Small intestine (tissue), 7 donors: ENCODE results near the gene RNF225. TPM values are rescaled to one million over a fixed set of nuclear protein-coding genes. Genes with fewer than 3 reads are reported as not detected.
A peak's percentile ranks its signal among the peaks of the same experiment; 100 is the strongest.

ENCODE experiments used
- DNase-seq, 2 donors: peaks; one replicate each; pipeline versions ENCODE4 v3.0.0 to v3.0.0-alpha.2; 2013
- FAIRE-seq: peaks from 2 replicates; lab custom pipeline; 2012; peaks lifted over from hg19 to GRCh38; lab: Jason Lieb, UNC
- H3K27ac ChIP-seq, 3 donors: one replicate each; pipeline ENCODE4 v1.5.1; 2013; ENCODE audit warnings: low read length in 2 of 3, mild to moderate bottlenecking in 2 of 3, control low read depth in 1 of 3, inconsistent platforms in 1 of 3, low read depth in 1 of 3, moderate library complexity in 1 of 3
- H3K27me3 ChIP-seq, 3 donors: one replicate each; pipeline ENCODE4 v1.6.1; 2013; ENCODE audit warnings: low read length in 3 of 3, inconsistent platforms in 1 of 3; ENCODE audit not compliant: control insufficient read depth in 3 of 3, insufficient read depth in 3 of 3
- H3K36me3 ChIP-seq, 3 donors: one replicate each; pipeline ENCODE4 v1.6.1; 2013; ENCODE audit warnings: low read length in 3 of 3, inconsistent platforms in 1 of 3, low read depth in 1 of 3, mild to moderate bottlenecking in 1 of 3, moderate library complexity in 1 of 3; ENCODE audit not compliant: control insufficient read depth in 3 of 3, insufficient read depth in 2 of 3
- H3K4me1 ChIP-seq, 3 donors: one replicate each; pipeline ENCODE4 v1.6.1; 2013; ENCODE audit warnings: low read length in 2 of 3, inconsistent platforms in 1 of 3, low read depth in 1 of 3, mild to moderate bottlenecking in 1 of 3, moderate library complexity in 1 of 3; ENCODE audit not compliant: control insufficient read depth in 3 of 3, insufficient read depth in 2 of 3
- H3K4me3 ChIP-seq, 3 donors: one replicate each; pipeline ENCODE4 v1.5.1; 2013; ENCODE audit warnings: low read length in 3 of 3, control low read depth in 1 of 3, inconsistent platforms in 1 of 3, low read depth in 1 of 3, mild to moderate bottlenecking in 1 of 3, moderate library complexity in 1 of 3
- H3K9me3 ChIP-seq, 2 donors: one replicate each; pipeline ENCODE4 v1.6.1; 2013; ENCODE audit warnings: low read depth in 1 of 2, low read length in 1 of 2; ENCODE audit not compliant: control insufficient read depth in 2 of 2, insufficient read depth in 1 of 2
- WGBS, 3 donors: extraction: QIAGEN DNeasy Blood & Tissue Kit; methylation state at CpG; one replicate each; pipeline ENCODE4 v1.1.7; 2013; 5-methylcytosine and 5-hydroxymethylcytosine counted together
- polyA plus RNA-seq, 4 donors: library from polyadenylated mRNA; stranded (reverse) in 3 of 4; unstranded in 1 of 4; fragments of 200-250 nt in 3 of 4; fragments of 120-200 nt in 1 of 4; gene quantifications; one replicate each; pipeline versions ENCODE4 v1.2.1 to v1.2.3, GENCODE V29; 2013
- donor health status: healthy with polysubstance abuse.
- donor health status: control.
- donor health status: control.
- donor health status: Bipolar disorder and iron deficiency.
- donor health status: healthy.

The RNF225 gene
- polyA plus RNA-seq, 4 donors: not detected

DNA sequence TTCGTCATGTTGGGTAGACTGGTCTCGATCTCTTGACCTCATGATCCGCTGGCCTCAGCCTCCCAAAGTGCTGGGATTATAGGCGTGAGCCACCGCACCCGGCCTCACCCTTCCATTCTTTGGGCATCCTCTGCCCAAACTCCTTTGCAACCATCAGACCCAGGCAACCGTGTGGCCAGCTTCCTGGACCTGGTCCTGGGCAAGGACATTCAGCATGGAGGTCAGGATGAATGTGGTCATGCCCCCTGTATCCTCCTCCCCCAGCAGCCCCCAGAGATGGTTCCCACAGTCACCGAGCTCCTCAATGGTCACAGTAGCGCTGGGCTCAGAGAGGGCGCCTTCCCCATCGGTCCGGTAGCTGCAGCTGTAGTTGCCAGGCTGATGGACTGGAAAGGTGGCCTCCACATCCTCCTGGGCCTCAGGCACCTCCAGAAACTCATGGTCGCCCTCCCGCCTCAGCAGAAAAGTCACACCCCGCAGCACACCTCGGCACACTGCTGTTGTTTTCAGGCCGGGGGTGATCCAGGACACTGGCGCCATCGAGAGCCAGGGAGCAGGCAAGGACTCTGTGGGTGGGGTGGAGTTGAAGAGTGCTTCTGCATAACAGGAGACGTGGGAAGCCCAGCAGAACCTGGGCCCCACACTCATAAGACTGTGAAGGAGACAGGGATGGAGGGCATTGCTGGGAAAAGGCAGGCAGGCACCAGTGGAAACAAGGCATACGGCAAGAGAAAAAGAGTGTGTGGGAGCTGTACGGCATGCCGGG, 43.3 kb upstream of the RNF225 start:
- Histone ChIP-seq H3K9me3 (no peaks in the 10 kb centered on the region), H3K36me3 (peaks cover 0 to 2% (median 0%) of the 10 kb centered on the region in 3 donors), H3K4me3 (no peak overlapping the region), H3K27me3 (peaks cover 0 to 92% (median 3%) of the 10 kb centered on the region in 3 donors), H3K27ac (no peak overlapping the region), H3K4me1 (peaks cover 0 to 11% (median 3%) of the 10 kb centered on the region in 3 donors)
- no peak for DNase-seq
- FAIRE-seq: no peak
- 86 to 87% (median 87%) methylated on average over 23 of the region's 23 CpGs for WGBS, 3 donors

DNA sequence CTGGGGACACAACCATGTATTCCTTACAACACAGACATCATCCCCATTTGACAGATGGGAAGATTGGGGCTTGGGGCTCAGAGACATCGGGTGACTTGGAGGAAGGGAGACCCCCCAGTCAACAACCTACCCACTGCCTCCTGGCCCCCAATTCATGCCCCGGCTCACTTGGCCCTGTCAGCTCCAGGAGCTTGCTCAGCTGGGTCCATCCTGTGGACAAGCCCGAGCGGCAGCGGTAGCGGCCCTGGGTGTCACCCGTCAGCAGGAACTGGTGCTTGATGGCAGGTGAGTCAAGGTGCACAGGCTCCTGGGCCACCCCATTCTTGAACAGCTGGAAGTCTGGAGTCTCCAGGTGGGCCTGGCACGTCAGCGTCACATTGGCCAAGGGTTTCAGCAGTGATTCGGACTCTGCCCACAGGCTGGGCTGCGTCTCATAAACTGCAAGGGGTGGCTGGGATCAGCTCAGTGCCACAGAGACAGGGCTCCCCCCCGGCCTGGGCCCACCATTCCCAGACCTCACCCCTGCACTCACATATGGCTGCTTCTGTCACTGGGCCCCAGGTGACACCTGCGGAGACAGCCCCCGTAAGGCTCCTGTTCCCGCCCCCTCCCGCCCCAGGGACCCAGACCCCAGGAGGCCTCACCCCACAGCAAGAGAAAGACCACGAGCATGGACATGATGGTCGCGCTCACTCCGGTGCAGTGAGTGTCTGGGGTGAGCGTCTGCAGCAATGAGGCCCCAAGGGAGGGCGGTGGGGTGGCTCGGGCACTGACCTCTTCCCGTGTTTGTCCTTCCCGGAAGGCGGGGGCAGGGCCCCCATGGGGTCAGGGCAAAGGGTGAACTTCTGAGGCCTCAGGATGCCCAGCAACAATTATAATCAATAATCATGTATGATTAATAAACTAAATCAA, 42.4 kb upstream of the RNF225 start, which contains the start of gene A1BG:
A1BG (minus strand) TSS at position 733 of the 912 bp plus-strand sequence; CDS start at position 678, 55 bp downstream.
- Histone ChIP-seq H3K27me3 (peaks cover 0 to 90% (median 3%) of the 10 kb centered on the region in 3 donors), H3K4me1 (peaks cover 0 to 11% (median 4%) of the 10 kb centered on the region in 3 donors), H3K36me3 (peaks cover 0 to 2% (median 0%) of the 10 kb centered on the region in 3 donors), H3K9me3 (no peaks in the 10 kb centered on the region), H3K4me3 (no peak within 1 kb of the TSS), H3K27ac (no peak within 1 kb of the TSS)
- no peak for FAIRE-seq
- DNase-seq: no peak
- WGBS, 3 donors: 70 to 82% (median 77%) methylated on average over 26 of the region's 26 CpGs

DNA sequence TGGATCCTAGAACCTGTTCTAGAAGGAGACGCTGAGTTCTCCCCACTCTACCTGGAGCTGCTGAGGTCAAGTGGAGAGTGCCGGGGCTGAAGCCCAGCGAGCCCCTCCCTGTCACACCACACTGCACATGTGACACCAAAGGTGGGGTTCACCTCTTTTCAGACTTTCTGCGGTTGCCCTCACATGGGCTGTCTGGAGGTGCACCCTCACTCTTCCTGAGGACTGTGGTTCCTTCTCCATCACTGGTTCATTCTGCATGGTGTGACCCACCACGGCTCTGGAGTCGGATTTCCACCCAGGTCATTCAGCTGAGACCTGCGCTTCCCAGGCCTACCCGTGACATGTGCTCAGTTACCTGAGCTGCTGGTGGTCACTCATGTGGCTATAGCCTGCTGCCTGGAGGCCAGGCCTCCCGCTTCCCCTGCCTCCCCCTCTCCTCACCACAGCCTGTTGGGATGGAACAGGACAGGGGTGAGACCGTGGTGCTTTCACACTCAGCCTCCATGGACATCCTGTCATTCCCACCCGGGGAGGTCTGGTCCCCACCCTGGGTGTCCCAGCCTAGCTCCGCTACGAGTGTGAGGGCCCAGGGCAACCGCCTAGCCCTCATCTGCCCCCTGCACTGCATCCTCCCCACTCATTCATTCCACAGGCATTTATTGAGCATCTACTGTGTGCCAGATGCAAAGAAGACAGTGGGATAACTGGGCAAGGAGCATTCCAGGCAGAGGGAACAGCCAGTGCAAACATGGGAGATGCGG, 41.6 kb upstream of the RNF225 start:
- H3K4me3 ChIP-seq: no peak overlapping the region
- no peaks in the 10 kb centered on the region for H3K9me3 ChIP-seq
- 82 to 86% (median 86%) methylated on average over 15 of the region's 15 CpGs for WGBS, 3 donors
- no peak for DNase-seq
- H3K4me1 ChIP-seq: peaks cover 0 to 11% (median 4%) of the 10 kb centered on the region in 3 donors
- peaks cover 0 to 2% (median 0%) of the 10 kb centered on the region in 3 donors for H3K36me3 ChIP-seq
- no peak for FAIRE-seq
- H3K27ac ChIP-seq: no peak overlapping the region
- H3K27me3 ChIP-seq: peaks cover 0 to 82% (median 3%) of the 10 kb centered on the region in 3 donors

DNA sequence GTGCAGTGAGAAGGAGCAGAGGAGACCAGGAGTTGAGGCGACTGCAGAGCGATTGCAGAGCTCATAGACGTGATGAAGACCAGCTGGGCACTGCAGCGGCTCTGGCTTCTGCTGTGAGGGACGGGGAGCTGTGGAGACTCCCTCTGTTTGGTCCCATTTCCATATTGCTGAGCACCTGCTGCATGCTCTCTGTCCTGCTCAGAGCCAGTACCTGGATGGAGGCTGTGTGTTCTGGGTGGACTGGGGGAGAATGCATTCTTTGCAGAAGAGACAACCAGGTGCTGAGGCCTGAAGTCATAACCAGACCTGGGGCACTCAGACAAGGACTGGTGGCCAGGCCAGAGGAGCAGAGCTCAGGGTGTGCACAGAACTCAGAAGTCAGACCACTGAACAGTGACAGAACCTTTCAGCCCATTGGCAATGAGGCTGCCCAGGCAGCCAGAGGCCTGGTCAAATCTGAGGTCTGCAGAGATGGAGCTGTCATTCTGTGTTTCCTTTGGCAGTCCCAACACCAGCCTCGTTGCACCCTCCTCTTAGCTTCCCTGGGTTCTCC, 40.9 kb upstream of the RNF225 start:
- WGBS, 3 donors: 74 to 84% (median 77%) methylated on average over 6 of the region's 6 CpGs
- Histone ChIP-seq H3K4me3 (no peak overlapping the region), H3K36me3 (peaks cover 0 to 5% (median 0%) of the 10 kb centered on the region in 3 donors), H3K27me3 (peaks cover 0 to 76% (median 3%) of the 10 kb centered on the region in 3 donors), H3K9me3 (no peaks in the 10 kb centered on the region), H3K27ac (no peak overlapping the region), H3K4me1 (peaks cover 0 to 11% (median 4%) of the 10 kb centered on the region in 3 donors)
- DNase-seq: no peak
- FAIRE-seq: no peak

DNA sequence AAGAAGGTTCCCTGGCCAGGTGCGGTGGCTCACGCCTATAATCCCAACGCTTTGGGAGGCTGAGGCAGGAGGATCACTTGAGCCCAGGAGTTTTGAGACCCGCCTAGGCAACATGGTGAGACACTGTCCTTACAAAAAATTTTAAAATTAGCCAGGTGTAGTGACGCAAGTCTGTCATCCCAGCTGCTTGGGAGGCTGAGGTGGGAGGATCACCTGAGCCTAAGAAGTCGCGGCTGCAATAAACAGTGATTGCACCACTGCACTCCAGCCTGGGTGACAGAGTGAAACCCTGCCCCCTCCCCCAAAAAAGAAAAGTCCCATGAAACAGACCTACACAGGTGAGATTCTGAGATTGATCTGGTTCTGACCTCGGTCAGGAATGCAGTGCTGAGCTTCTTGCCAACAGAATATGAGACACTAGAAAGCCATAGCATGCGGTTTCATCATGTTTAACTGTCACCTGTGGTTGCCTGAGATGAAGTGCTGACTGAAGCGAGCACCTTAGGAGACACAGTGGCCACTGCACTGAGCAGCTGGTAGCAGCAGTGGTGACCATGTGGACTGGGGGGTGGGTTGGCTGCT, 40.1 kb upstream of the RNF225 start:
- peaks cover 0 to 5% (median 0%) of the 10 kb centered on the region in 3 donors for H3K36me3 ChIP-seq
- FAIRE-seq (no peak), DNase-seq (no peak)
- H3K9me3 ChIP-seq: no peaks in the 10 kb centered on the region
- H3K4me1 ChIP-seq: peaks cover 0 to 11% (median 4%) of the 10 kb centered on the region in 3 donors
- 90 to 93% (median 90%) methylated on average over 10 of the region's 10 CpGs for WGBS, 3 donors
- H3K27ac ChIP-seq: no peak overlapping the region
- H3K27me3 ChIP-seq: peaks cover 0 to 68% (median 3%) of the 10 kb centered on the region in 3 donors
- H3K4me3 ChIP-seq: no peak overlapping the region

GRCh38 chr19:58355908-58356765, 39.3 kb upstream of the RNF225 start:
- H3K36me3 ChIP-seq: peaks cover 0 to 5% (median 0%) of the 10 kb centered on the region in 3 donors
- H3K4me3 ChIP-seq: peak overlapping the region in 2 of 3 donors; percentile 19 to 28
- H3K4me1 ChIP-seq: peaks cover 0 to 11% (median 4%) of the 10 kb centered on the region in 3 donors
- H3K27me3 ChIP-seq: peaks cover 0 to 60% (median 3%) of the 10 kb centered on the region in 3 donors
- FAIRE-seq (no peak), DNase-seq (peak in 1 of 2 donors; percentile 70)
- no peaks in the 10 kb centered on the region for H3K9me3 ChIP-seq
- WGBS, 3 donors: 10 to 38% (median 27%) methylated on average over 80 to 94 of the region's 94 CpGs
- H3K27ac ChIP-seq: no peak overlapping the region
